MCF 10A (cell line): ENCODE measurements around the gene C20orf144. TPM values are rescaled to one million over a fixed set of nuclear protein-coding genes. Genes with fewer than 3 reads are reported as not detected.
"Not testable (repeated sequence)": the region's sequence is repeated elsewhere in the genome, so short reads cannot be mapped to it uniquely, and the experiment has no call there.

ENCODE experiments used
- BruUV-seq: library from RNA; stranded (reverse); fragments of 400-500 nt; replicated peaks from 2 replicates; lab custom pipeline; 2021; lab: Mats Ljungman, UMichigan
- CTCF ChIA-PET: fragments of 300-600 bp; sonication (Branson Sonifier 250); formaldehyde crosslinking; extraction: SDS; loops from one replicate; lab custom pipeline; 2021; ENCODE audit warnings: antibody characterized with exemption, inconsistent platforms; lab: Yijun Ruan, JAX
- POLR2A ChIA-PET: fragments of 300-600, 350-650 bp; sonication (Branson Sonifier 250); formaldehyde crosslinking; extraction: SDS; loops from one replicate; lab custom pipeline; 2020; ENCODE audit warnings: antibody characterized with exemption, inconsistent platforms; lab: Yijun Ruan, JAX
- DNase-seq: peaks from one replicate; pipeline ENCODE4 v3.0.0-alpha.2; 2018; ENCODE audit not compliant: unreplicated experiment
- H3K27ac Mint-ChIP-seq: one replicate; pipeline ENCODE4 v1.8.0; 2022; ENCODE audit warnings: mild to moderate bottlenecking, low read depth, mixed read lengths; ENCODE audit not compliant: unreplicated experiment
- H3K27me3 Mint-ChIP-seq: one replicate; pipeline ENCODE4 v1.8.0; 2022; ENCODE audit warnings: mixed read lengths; ENCODE audit not compliant: insufficient read depth, unreplicated experiment
- H3K36me3 Mint-ChIP-seq: one replicate; pipeline ENCODE4 v1.8.0; 2022; ENCODE audit warnings: mild to moderate bottlenecking, moderate library complexity, mixed read lengths; ENCODE audit not compliant: insufficient read depth, unreplicated experiment
- H3K4me1 Mint-ChIP-seq: one replicate; pipeline ENCODE4 v1.8.0; 2022; ENCODE audit warnings: mixed read lengths; ENCODE audit not compliant: insufficient read depth, unreplicated experiment
- H3K4me3 Mint-ChIP-seq: one replicate; pipeline ENCODE4 v1.8.0; 2022; ENCODE audit warnings: mild to moderate bottlenecking, moderate library complexity, mixed read lengths; ENCODE audit not compliant: unreplicated experiment
- H3K9me3 Mint-ChIP-seq: one replicate; pipeline ENCODE4 v1.8.0; 2022; ENCODE audit warnings: mixed read lengths; ENCODE audit not compliant: unreplicated experiment
- CTCF ChIP-seq: fragments of 200-600 bp; IDR thresholded peaks from one replicate; pipeline ENCODE4 v1.8.0; 2022; ENCODE audit warnings: antibody characterized with exemption, mild to moderate bottlenecking; ENCODE audit not compliant: unreplicated experiment
- intact Hi-C: fragments of 100-400 bp; cut with micrococcal nuclease; formaldehyde crosslinking; loops from 2 replicates; pipeline ENCODE4 v1.14.1; 2022
- total RNA-seq: library from RNA; stranded (reverse); gene quantifications from 2 replicates; pipeline ENCODE4 v1.2.3, GENCODE V29; 2022

C20orf144 gene
- total RNA-seq, 1 experiment from 2014 or later = 0.21 TPM

- POLR2A ChIA-PET = no interaction called here
- intact Hi-C loops = no loop called here
- Mint-ChIP-seq H3K36me3 (peaks cover 60% of the 10 kb centered on the region), H3K27ac (no peak overlapping the region), H3K27me3 (no peaks in the 10 kb centered on the region), H3K4me1 (no peaks in the 10 kb centered on the region), H3K9me3 (no peaks in the 10 kb centered on the region), H3K4me3 (no peak overlapping the region)
- TF ChIP-seq CTCF = no peak
- no peak for DNase-seq
- CTCF ChIA-PET = interaction anchor here (0.6 to 0.7 kb wide), 2 partner anchors 47 to 1009 kb away, joined by 3 to 5 read pairs; no protein-coding TSS in a partner anchor
- BruUV-seq = no TSS peak
These were observed 32.1 kb upstream of the C20orf144 start for GRCh38 chr20:33629979-33630378.

- Mint-ChIP-seq H3K4me3 (no peak overlapping the region), H3K9me3 (no peaks in the 10 kb centered on the region), H3K27ac (no peak overlapping the region), H3K4me1 (no peaks in the 10 kb centered on the region), H3K27me3 (no peaks in the 10 kb centered on the region), H3K36me3 (peaks cover 56% of the 10 kb centered on the region)
- TF ChIP-seq CTCF = no peak
- CTCF ChIA-PET = interaction anchor here (0.6 to 0.7 kb wide), 2 partner anchors 48 to 1010 kb away, joined by 3 to 5 read pairs; no protein-coding TSS in a partner anchor
- intact Hi-C loops = no loop called here
- POLR2A ChIA-PET = no interaction called here
- no peak for DNase-seq
- BruUV-seq = no TSS peak
These were observed 31.6 kb upstream of the C20orf144 start for GRCh38 chr20:33630507-33630906.

GRCh38 chr20:33631910-33632309 is 30.2 kb upstream of the C20orf144 start:
- BruUV-seq, H3K27me3 Mint-ChIP-seq, H3K4me1 Mint-ChIP-seq, CTCF ChIA-PET, H3K4me3 Mint-ChIP-seq, intact Hi-C loops, H3K9me3 Mint-ChIP-seq, H3K27ac Mint-ChIP-seq, DNase-seq: not testable (repeated sequence)
- H3K36me3 Mint-ChIP-seq = peaks cover 45% of the 10 kb centered on the region
- POLR2A ChIA-PET = interaction anchor here (0.6 to 1.2 kb wide), 3 partner anchors 12 to 32 kb away, joined by 3 read pairs; no protein-coding TSS in a partner anchor

- intact Hi-C loops = no loop called here
- peaks cover 57% of the 10 kb centered on the region for H3K36me3 Mint-ChIP-seq
- H3K9me3 Mint-ChIP-seq = no peaks in the 10 kb centered on the region
- ChIA-PET CTCF (interaction anchor here (0.6 to 1.5 kb wide), 3 partner anchors 32 to 1167 kb away, joined by 3 to 5 read pairs (median 4); no protein-coding TSS in a partner anchor), POLR2A (interaction anchor here (1.2 kb wide), 1 partner anchor 73 kb away, joined by 4 read pairs; no protein-coding TSS in a partner anchor)
- no peak overlapping the region for H3K4me3 Mint-ChIP-seq
- no peaks in the 10 kb centered on the region for H3K4me1 Mint-ChIP-seq
- H3K27me3 Mint-ChIP-seq = no peaks in the 10 kb centered on the region
- DNase-seq = no peak
- no TSS peak for BruUV-seq
- TF ChIP-seq CTCF = no peak
- H3K27ac Mint-ChIP-seq = no peak overlapping the region
These were observed 26.8 kb upstream of the C20orf144 start for GRCh38 chr20:33635341-33635740.
